SK-N-SH treated with all-trans-retinoic acid at 6 μM for 48 hours (cell line): ENCODE measurements around the gene LMNTD2.

Experiments used
- ATAC-seq: fragments of 200-7000 bp; cut with Tn5 transposase; 3 replicates; pipeline ENCODE4 v1.9.1; 2020; ENCODE audit warnings: mild to moderate bottlenecking, moderate library complexity
- ARNTL ChIP-seq: fragments of 450-650 bp; formaldehyde crosslinking; IDR thresholded peaks from 2 replicates; pipeline ENCODE4 v1.5.0; 2020; ENCODE audit warnings: low read depth, mild to moderate bottlenecking, moderate library complexity, borderline replicate concordance
- BACH2 ChIP-seq: fragments of 250-450 bp; sonication (Bioruptor Pico); IDR thresholded peaks from 2 replicates; pipeline ENCODE4 v1.9.0; 2021; ENCODE audit warnings: mild to moderate bottlenecking, borderline replicate concordance
- CSDC2 ChIP-seq: fragments of 250-450 bp; sonication (Bioruptor Pico); IDR thresholded peaks from 2 replicates; pipeline ENCODE4 v1.5.0; 2020; ENCODE audit warnings: mild to moderate bottlenecking, moderate library complexity
- ESRRG ChIP-seq: fragments of 250-450 bp; sonication (Bioruptor Pico); IDR thresholded peaks from 2 replicates; pipeline ENCODE4 v1.6.1; 2021; ENCODE audit warnings: mild to moderate bottlenecking
- GLIS3 ChIP-seq: fragments of 250-450 bp; sonication (Bioruptor Pico); IDR thresholded peaks from 2 replicates; pipeline ENCODE4 v1.5.0; 2020; ENCODE audit warnings: mild to moderate bottlenecking, moderate library complexity
- ISL1 ChIP-seq: fragments of 250-450 bp; sonication (Bioruptor Pico); IDR thresholded peaks from 2 replicates; pipeline ENCODE4 v2.1.2; 2022; ENCODE audit warnings: mild to moderate bottlenecking, moderate library complexity
- PPARA ChIP-seq: fragments of 250-450 bp; sonication (Bioruptor Pico); IDR thresholded peaks from 2 replicates; pipeline ENCODE4 v1.5.0; 2020; ENCODE audit warnings: mild to moderate bottlenecking, borderline replicate concordance
- RARB ChIP-seq: fragments of 250-450 bp; sonication (Bioruptor Pico); IDR thresholded peaks from 2 replicates; pipeline ENCODE4 v1.8.0; 2021; ENCODE audit warnings: mild to moderate bottlenecking, moderate library complexity
- SNAI2 ChIP-seq: fragments of 250-450 bp; sonication (Bioruptor Pico); IDR thresholded peaks from 2 replicates; pipeline ENCODE4 v1.5.0; 2020; ENCODE audit warnings: mild to moderate bottlenecking, moderate library complexity
- TCF4 ChIP-seq: fragments of 250-450 bp; sonication (Bioruptor Pico); IDR thresholded peaks from 2 replicates; pipeline ENCODE4 v1.8.0; 2021; ENCODE audit warnings: mild to moderate bottlenecking, moderate library complexity, borderline replicate concordance
- TOX ChIP-seq: fragments of 250-450 bp; sonication (Bioruptor Pico); IDR thresholded peaks from 2 replicates; pipeline ENCODE4 v1.8.0; 2021; ENCODE audit warnings: mild to moderate bottlenecking, moderate library complexity, borderline replicate concordance
- ZC3H10 ChIP-seq: fragments of 250-450 bp; sonication (Bioruptor Pico); IDR thresholded peaks from 2 replicates; pipeline ENCODE4 v1.5.1; 2021; ENCODE audit warnings: mild to moderate bottlenecking, moderate library complexity
- ZFP3 ChIP-seq: fragments of 250-450 bp; sonication (Bioruptor Pico); IDR thresholded peaks from 2 replicates; pipeline ENCODE4 v1.5.0; 2020; ENCODE audit warnings: mild to moderate bottlenecking, moderate library complexity
- ZFP30 ChIP-seq: fragments of 450-650 bp; formaldehyde crosslinking; IDR thresholded peaks from 2 replicates; pipeline ENCODE4 v1.5.0; 2022; ENCODE audit warnings: mild to moderate bottlenecking, moderate library complexity
- ZNF70 ChIP-seq: fragments of 450-650 bp; formaldehyde crosslinking; IDR thresholded peaks from 2 replicates; pipeline ENCODE4 v1.5.0; 2020; ENCODE audit warnings: mild to moderate bottlenecking, moderate library complexity
- TF ChIP-seq, protein P1 (sequence below): fragments of 250-450 bp; sonication (Bioruptor Pico); IDR thresholded peaks from 2 replicates; pipeline ENCODE4 v1.8.0; 2021; ENCODE audit warnings: low read depth, mild to moderate bottlenecking, moderate library complexity, borderline replicate concordance
- TF ChIP-seq, protein P2 (sequence below): fragments of 250-450 bp; sonication (Bioruptor Pico); IDR thresholded peaks from 2 replicates; pipeline ENCODE4 v1.5.1; 2021; ENCODE audit warnings: mild to moderate bottlenecking, moderate library complexity
- TF ChIP-seq, protein P3 (sequence below): fragments of 250-450 bp; sonication (Bioruptor Pico); IDR thresholded peaks from 2 replicates; pipeline ENCODE4 v1.5.0; 2020; ENCODE audit warnings: mild to moderate bottlenecking, moderate library complexity
- TF ChIP-seq, protein P4 (sequence below): fragments of 250-450 bp; sonication (Bioruptor Pico); IDR thresholded peaks from 2 replicates; pipeline ENCODE4 v1.5.1; 2020; ENCODE audit warnings: low read depth, mild to moderate bottlenecking, moderate library complexity
- TF ChIP-seq, protein P5 (sequence below): fragments of 250-450 bp; sonication (Bioruptor Pico); IDR thresholded peaks from 2 replicates; pipeline ENCODE4 v1.8.0; 2020; ENCODE audit warnings: mild to moderate bottlenecking, moderate library complexity, borderline replicate concordance

The LMNTD2 gene

DNA sequence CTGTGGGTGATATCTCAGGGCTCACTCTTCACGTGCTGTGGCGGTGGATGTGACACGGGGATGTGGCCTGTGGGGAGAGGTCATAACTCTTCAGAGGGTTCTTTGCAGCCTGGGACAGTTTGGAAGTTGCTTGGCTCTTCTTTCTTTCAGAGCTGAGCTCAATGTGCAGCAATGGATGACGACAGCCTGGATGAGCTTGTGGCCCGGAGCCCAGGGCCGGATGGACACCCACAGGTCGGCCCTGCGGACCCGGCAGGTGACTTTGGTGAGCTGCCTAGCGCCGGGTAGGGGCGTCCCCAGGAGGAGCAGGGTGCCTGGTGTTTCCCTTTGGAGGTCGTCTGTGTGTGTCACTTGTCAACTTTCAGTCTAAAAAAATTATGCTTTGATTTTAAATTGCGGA lies 20.8 kb upstream of the LMNTD2 start:
- TF ChIP-seq, protein P1, sequence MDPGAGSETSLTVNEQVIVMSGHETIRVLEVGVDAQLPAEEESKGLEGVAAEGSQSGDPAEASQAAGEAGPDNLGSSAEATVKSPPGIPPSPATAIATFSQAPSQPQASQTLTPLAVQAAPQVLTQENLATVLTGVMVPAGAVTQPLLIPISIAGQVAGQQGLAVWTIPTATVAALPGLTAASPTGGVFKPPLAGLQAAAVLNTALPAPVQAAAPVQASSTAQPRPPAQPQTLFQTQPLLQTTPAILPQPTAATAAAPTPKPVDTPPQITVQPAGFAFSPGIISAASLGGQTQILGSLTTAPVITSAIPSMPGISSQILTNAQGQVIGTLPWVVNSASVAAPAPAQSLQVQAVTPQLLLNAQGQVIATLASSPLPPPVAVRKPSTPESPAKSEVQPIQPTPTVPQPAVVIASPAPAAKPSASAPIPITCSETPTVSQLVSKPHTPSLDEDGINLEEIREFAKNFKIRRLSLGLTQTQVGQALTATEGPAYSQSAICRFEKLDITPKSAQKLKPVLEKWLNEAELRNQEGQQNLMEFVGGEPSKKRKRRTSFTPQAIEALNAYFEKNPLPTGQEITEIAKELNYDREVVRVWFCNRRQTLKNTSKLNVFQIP (CRISPR knock-in tag), result no peak
- TF ChIP-seq, protein P2, sequence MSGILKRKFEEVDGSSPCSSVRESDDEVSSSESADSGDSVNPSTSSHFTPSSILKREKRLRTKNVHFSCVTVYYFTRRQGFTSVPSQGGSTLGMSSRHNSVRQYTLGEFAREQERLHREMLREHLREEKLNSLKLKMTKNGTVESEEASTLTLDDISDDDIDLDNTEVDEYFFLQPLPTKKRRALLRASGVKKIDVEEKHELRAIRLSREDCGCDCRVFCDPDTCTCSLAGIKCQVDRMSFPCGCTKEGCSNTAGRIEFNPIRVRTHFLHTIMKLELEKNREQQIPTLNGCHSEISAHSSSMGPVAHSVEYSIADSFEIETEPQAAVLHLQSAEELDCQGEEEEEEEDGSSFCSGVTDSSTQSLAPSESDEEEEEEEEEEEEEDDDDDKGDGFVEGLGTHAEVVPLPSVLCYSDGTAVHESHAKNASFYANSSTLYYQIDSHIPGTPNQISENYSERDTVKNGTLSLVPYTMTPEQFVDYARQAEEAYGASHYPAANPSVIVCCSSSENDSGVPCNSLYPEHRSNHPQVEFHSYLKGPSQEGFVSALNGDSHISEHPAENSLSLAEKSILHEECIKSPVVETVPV (CRISPR knock-in tag), result no peak
- TF ChIP-seq GLIS3 (CRISPR knock-in tag), result no peak
- no peak for TF ChIP-seq TCF4 (CRISPR knock-in tag)
- TF ChIP-seq ISL1 (CRISPR knock-in tag), result no peak
- TF ChIP-seq SNAI2, result no peak
- TF ChIP-seq ZC3H10, result no peak
- TF ChIP-seq, protein P3, sequence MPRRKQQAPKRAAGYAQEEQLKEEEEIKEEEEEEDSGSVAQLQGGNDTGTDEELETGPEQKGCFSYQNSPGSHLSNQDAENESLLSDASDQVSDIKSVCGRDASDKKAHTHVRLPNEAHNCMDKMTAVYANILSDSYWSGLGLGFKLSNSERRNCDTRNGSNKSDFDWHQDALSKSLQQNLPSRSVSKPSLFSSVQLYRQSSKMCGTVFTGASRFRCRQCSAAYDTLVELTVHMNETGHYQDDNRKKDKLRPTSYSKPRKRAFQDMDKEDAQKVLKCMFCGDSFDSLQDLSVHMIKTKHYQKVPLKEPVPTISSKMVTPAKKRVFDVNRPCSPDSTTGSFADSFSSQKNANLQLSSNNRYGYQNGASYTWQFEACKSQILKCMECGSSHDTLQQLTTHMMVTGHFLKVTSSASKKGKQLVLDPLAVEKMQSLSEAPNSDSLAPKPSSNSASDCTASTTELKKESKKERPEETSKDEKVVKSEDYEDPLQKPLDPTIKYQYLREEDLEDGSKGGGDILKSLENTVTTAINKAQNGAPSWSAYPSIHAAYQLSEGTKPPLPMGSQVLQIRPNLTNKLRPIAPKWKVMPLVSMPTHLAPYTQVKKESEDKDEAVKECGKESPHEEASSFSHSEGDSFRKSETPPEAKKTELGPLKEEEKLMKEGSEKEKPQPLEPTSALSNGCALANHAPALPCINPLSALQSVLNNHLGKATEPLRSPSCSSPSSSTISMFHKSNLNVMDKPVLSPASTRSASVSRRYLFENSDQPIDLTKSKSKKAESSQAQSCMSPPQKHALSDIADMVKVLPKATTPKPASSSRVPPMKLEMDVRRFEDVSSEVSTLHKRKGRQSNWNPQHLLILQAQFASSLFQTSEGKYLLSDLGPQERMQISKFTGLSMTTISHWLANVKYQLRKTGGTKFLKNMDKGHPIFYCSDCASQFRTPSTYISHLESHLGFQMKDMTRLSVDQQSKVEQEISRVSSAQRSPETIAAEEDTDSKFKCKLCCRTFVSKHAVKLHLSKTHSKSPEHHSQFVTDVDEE (CRISPR knock-in tag), result no peak
- no peak for TF ChIP-seq RARB (CRISPR knock-in tag)
- no peak for TF ChIP-seq TOX (CRISPR knock-in tag)
- no peak for TF ChIP-seq CSDC2 (CRISPR knock-in tag)
- TF ChIP-seq BACH2, result no peak
- TF ChIP-seq ESRRG (CRISPR knock-in tag), result no peak
- TF ChIP-seq PPARA (CRISPR knock-in tag), result no peak
- TF ChIP-seq, protein P4, sequence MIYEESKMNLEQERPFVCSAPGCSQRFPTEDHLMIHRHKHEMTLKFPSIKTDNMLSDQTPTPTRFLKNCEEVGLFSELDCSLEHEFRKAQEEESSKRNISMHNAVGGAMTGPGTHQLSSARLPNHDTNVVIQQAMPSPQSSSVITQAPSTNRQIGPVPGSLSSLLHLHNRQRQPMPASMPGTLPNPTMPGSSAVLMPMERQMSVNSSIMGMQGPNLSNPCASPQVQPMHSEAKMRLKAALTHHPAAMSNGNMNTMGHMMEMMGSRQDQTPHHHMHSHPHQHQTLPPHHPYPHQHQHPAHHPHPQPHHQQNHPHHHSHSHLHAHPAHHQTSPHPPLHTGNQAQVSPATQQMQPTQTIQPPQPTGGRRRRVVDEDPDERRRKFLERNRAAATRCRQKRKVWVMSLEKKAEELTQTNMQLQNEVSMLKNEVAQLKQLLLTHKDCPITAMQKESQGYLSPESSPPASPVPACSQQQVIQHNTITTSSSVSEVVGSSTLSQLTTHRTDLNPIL (CRISPR knock-in tag), result no peak
- no peak for TF ChIP-seq ZFP3 (CRISPR knock-in tag)
- ATAC-seq, result no peak

DNA sequence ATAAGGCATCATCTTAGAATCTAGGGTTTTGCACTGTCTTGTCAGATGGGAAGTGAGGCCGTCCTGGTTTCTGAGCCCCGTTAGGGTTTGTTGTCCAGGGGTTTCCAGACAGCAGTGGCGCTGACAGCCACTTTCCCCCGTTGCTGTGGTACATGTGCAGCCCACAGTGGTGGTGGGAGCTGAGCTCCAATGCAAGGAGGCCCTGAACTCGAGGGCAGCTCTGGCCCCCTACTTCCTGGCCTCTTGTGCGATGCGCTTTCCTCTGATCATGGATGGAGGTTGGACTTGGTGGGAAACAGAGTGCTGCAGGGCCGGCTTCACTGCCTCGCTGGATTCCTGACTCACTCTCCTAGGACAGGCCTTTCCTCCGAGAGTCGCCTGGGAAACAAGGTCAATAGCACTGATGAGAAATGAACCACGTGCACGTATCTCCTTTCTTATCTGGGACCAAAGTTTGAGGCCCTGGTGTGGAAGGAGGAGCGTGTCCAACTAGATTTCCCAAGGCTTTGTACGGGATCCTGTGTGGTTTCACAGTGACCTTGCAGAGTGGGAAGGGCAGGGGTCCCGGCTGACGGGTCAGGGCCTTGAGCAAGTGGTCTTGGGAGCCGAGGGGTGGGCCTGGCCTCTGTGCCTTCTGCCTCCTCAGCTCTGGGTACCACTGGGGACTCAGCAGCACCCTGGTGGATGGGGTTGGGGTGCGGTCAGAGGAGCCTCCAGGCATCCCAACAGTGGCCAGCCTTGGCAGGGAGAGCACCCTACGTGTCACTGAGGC lies 19.5 kb upstream of the LMNTD2 start:
- TF ChIP-seq PPARA (CRISPR knock-in tag) (no peak), ZFP30 (CRISPR knock-in tag) (no peak), RARB (CRISPR knock-in tag) (no peak), GLIS3 (CRISPR knock-in tag) (no peak), CSDC2 (CRISPR knock-in tag) (no peak), TOX (CRISPR knock-in tag) (no peak), ZNF70 (no peak), ARNTL (CRISPR knock-in tag) (no peak)
- TF ChIP-seq, protein P5, sequence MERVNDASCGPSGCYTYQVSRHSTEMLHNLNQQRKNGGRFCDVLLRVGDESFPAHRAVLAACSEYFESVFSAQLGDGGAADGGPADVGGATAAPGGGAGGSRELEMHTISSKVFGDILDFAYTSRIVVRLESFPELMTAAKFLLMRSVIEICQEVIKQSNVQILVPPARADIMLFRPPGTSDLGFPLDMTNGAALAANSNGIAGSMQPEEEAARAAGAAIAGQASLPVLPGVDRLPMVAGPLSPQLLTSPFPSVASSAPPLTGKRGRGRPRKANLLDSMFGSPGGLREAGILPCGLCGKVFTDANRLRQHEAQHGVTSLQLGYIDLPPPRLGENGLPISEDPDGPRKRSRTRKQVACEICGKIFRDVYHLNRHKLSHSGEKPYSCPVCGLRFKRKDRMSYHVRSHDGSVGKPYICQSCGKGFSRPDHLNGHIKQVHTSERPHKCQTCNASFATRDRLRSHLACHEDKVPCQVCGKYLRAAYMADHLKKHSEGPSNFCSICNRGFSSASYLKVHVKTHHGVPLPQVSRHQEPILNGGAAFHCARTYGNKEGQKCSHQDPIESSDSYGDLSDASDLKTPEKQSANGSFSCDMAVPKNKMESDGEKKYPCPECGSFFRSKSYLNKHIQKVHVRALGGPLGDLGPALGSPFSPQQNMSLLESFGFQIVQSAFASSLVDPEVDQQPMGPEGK (CRISPR knock-in tag), result no peak
- TF ChIP-seq, protein P2 (CRISPR knock-in tag), result no peak
- TF ChIP-seq, protein P4 (CRISPR knock-in tag), result no peak
- TF ChIP-seq, protein P1 (CRISPR knock-in tag), result no peak
- no peak for ATAC-seq
